H9 (cell line): ENCODE data around the gene SS18L1. TPM values are rescaled to one million over a fixed set of nuclear protein-coding genes. Genes with fewer than 3 reads are reported as not detected.

Experiments
- DNase-seq: peaks from one replicate; pipeline ENCODE4 v3.0.0-alpha.2; 2017
- H2AFZ ChIP-seq: one replicate; pipeline ENCODE4 v1.6.1; 2013; ENCODE audit warnings: mild to moderate bottlenecking, low read length, control low read depth, moderate library complexity
- H2AK5ac ChIP-seq: 2 replicates; pipeline ENCODE4 v1.6.1; 2013; ENCODE audit warnings: low read length, control low read depth, mixed read lengths; ENCODE audit not compliant: insufficient read length
- H2BK120ac ChIP-seq: one replicate; pipeline ENCODE4 v1.6.1; 2013; ENCODE audit warnings: low read depth, mild to moderate bottlenecking, low read length, control low read depth, inconsistent platforms; ENCODE audit not compliant: poor library complexity, severe bottlenecking
- H2BK12ac ChIP-seq: 2 replicates; pipeline ENCODE4 v1.6.1; 2013; ENCODE audit warnings: low read length, control low read depth, mixed read lengths, low read depth; ENCODE audit not compliant: insufficient read length
- H2BK15ac ChIP-seq: 2 replicates; pipeline ENCODE4 v1.6.1; 2013; ENCODE audit warnings: low read depth, low read length, control low read depth
- H2BK20ac ChIP-seq: one replicate; pipeline ENCODE4 v1.6.1; 2013; ENCODE audit warnings: low read depth, mild to moderate bottlenecking, low read length, control low read depth, inconsistent platforms; ENCODE audit not compliant: poor library complexity, severe bottlenecking
- H2BK5ac ChIP-seq: 2 replicates; pipeline ENCODE4 v1.6.1; 2013; ENCODE audit warnings: low read length, control low read depth, mixed read lengths; ENCODE audit not compliant: insufficient read length
- H3K14ac ChIP-seq: 2 replicates; pipeline ENCODE4 v1.6.1; 2013; ENCODE audit warnings: low read length, control low read depth; ENCODE audit not compliant: insufficient read depth
- H3K18ac ChIP-seq: 2 replicates; pipeline ENCODE4 v1.6.1; 2013; ENCODE audit warnings: low read depth, mild to moderate bottlenecking, mixed read lengths, low read length, control low read depth; ENCODE audit not compliant: insufficient read length
- H3K23ac ChIP-seq: 2 replicates; pipeline ENCODE4 v1.6.1; 2013; ENCODE audit warnings: low read length, control low read depth, mixed read lengths, low read depth; ENCODE audit not compliant: insufficient read length
- H3K23me2 ChIP-seq: 2 replicates; pipeline ENCODE4 v1.6.1; 2013; ENCODE audit warnings: low read depth, mild to moderate bottlenecking, mixed read lengths, low read length, control low read depth; ENCODE audit not compliant: insufficient read length, poor library complexity, severe bottlenecking
- H3K27ac ChIP-seq: 2 replicates; pipeline ENCODE4 v1.5.1; 2013; ENCODE audit warnings: low read length, control low read depth, mixed read lengths, low read depth; ENCODE audit not compliant: insufficient read length
- H3K27me3 ChIP-seq: 2 replicates; pipeline ENCODE4 v1.6.1; 2013; ENCODE audit warnings: low read length, control low read depth, inconsistent platforms; ENCODE audit not compliant: insufficient read depth
- H3K4ac ChIP-seq: 2 replicates; pipeline ENCODE4 v1.6.1; 2013; ENCODE audit warnings: low read depth, mild to moderate bottlenecking, control low read depth, inconsistent platforms, low read length, moderate library complexity
- H3K4me1 ChIP-seq: 2 replicates; pipeline ENCODE4 v1.6.1; 2013; ENCODE audit warnings: low read length, control low read depth, inconsistent platforms; ENCODE audit not compliant: insufficient read depth
- H3K4me2 ChIP-seq: 2 replicates; pipeline ENCODE4 v1.6.1; 2013; ENCODE audit warnings: low read length, control low read depth, mixed read lengths; ENCODE audit not compliant: insufficient read length, insufficient read depth
- H3K56ac ChIP-seq: 2 replicates; pipeline ENCODE4 v1.6.1; 2013; ENCODE audit warnings: low read depth, mild to moderate bottlenecking, mixed read lengths, low read length, control low read depth; ENCODE audit not compliant: insufficient read length
- H3K79me1 ChIP-seq: 2 replicates; pipeline ENCODE4 v1.6.1; 2013; ENCODE audit warnings: low read depth, mild to moderate bottlenecking, moderate library complexity, low read length, control low read depth, inconsistent platforms; ENCODE audit not compliant: insufficient read depth, poor library complexity, severe bottlenecking
- H3K79me2 ChIP-seq: 2 replicates; pipeline ENCODE4 v1.6.1; 2013; ENCODE audit warnings: low read length, control low read depth, inconsistent platforms; ENCODE audit not compliant: insufficient read depth
- H3K9ac ChIP-seq: 2 replicates; pipeline ENCODE4 v1.6.1; 2013; ENCODE audit warnings: low read length, control low read depth, mixed read lengths; ENCODE audit not compliant: insufficient read length; ENCODE audit errors: extremely low read depth
- H3K9me3 ChIP-seq: one replicate; pipeline ENCODE4 v1.6.1; 2013; ENCODE audit warnings: low read depth, low read length, inconsistent platforms; ENCODE audit not compliant: control insufficient read depth
- H3T11ph ChIP-seq: one replicate; pipeline ENCODE4 v1.6.1; 2013; ENCODE audit warnings: mild to moderate bottlenecking, low read length, control low read depth, inconsistent platforms
- H4K20me1 ChIP-seq: one replicate; pipeline ENCODE4 v1.6.1; 2013; ENCODE audit not compliant: control insufficient read depth, insufficient read length, insufficient read depth
- H4K5ac ChIP-seq: 2 replicates; pipeline ENCODE4 v1.6.1; 2013; ENCODE audit warnings: low read depth, mild to moderate bottlenecking, mixed read lengths, low read length, control low read depth; ENCODE audit not compliant: insufficient read length
- H4K8ac ChIP-seq: replicated peaks from 2 replicates; pipeline ENCODE4 v1.6.1; 2013; ENCODE audit warnings: low read length, control low read depth, mixed read lengths, low read depth; ENCODE audit not compliant: insufficient read length
- H4K91ac ChIP-seq: 2 replicates; pipeline ENCODE4 v1.6.1; 2013; ENCODE audit warnings: low read depth, mild to moderate bottlenecking, moderate library complexity, mixed read lengths, low read length, control low read depth; ENCODE audit not compliant: insufficient read length
- H3K27ac Mint-ChIP-seq, 3 experiments: 2 replicates in 2 of 3; 3 replicates in 1 of 3; pipeline ENCODE4 v1.8.0; 2020 to 2021; ENCODE audit warnings: mixed read lengths in 3 of 3, mild to moderate bottlenecking in 1 of 3, moderate library complexity in 1 of 3
- H3K27me3 Mint-ChIP-seq: 2 replicates; pipeline ENCODE4 v1.8.0; 2021; ENCODE audit warnings: low read depth, mild to moderate bottlenecking, moderate library complexity, mixed read lengths
- H3K36me3 Mint-ChIP-seq, 3 experiments: 2 replicates in 2 of 3; 3 replicates in 1 of 3; pipeline ENCODE4 v1.8.0; 2020 to 2021; ENCODE audit warnings: low read depth in 3 of 3, mixed read lengths in 3 of 3; ENCODE audit not compliant: insufficient read depth in 1 of 3
- H3K4me1 Mint-ChIP-seq, 2 experiments: 2 replicates each; pipeline ENCODE4 v1.8.0; 2020; ENCODE audit warnings: mixed read lengths in 2 of 2
- H3K4me3 Mint-ChIP-seq, 2 experiments: 2 replicates in 1 of 2; 3 replicates in 1 of 2; pipeline ENCODE4 v1.8.0; 2020 to 2021; ENCODE audit warnings: mild to moderate bottlenecking in 2 of 2, mixed read lengths in 2 of 2, moderate library complexity in 1 of 2
- H3K9me3 Mint-ChIP-seq, 2 experiments: 2 replicates in 1 of 2; 3 replicates in 1 of 2; pipeline ENCODE4 v1.8.0; 2020; ENCODE audit warnings: mild to moderate bottlenecking in 2 of 2, mixed read lengths in 2 of 2, moderate library complexity in 1 of 2
- WGBS: extraction: QIAGEN DNeasy Blood & Tissue Kit; methylation state at CpG from one replicate; pipeline ENCODE4 v1.1.7; 2013; ENCODE audit warnings: missing lambda C conversion rate, low lambda C conversion rate, mixed read lengths; ENCODE audit not compliant: insufficient read length; ENCODE audit errors: extremely low coverage; 5-methylcytosine and 5-hydroxymethylcytosine counted together
- total RNA-seq: library from RNA; stranded (reverse); gene quantifications from 2 replicates; pipeline ENCODE4 v1.2.1, GENCODE V29; 2021
- TF ChIP-seq, protein P1 (sequence below): fragments of 200-600 bp; sonication (generic); conservative IDR thresholded peaks from 3 replicates; pipeline ENCODE4 v1.8.0; 2021; ENCODE audit warnings: antibody characterized with exemption, mild to moderate bottlenecking

SS18L1 gene
- total RNA-seq, 1 experiment from 2014 or later = 22.2 TPM

GRCh38 chr20:62120365-62120762, 23.2 kb upstream of the SS18L1 start:
- H2BK120ac ChIP-seq = no peak overlapping the region
- no CpG with 5 or more reads among the region's 5 CpGs for WGBS

More at GRCh38 chr20:62120365-62120762, 23.2 kb upstream of the SS18L1 start:
- H3K56ac ChIP-seq = no peak overlapping the region
- TF ChIP-seq, protein P1, sequence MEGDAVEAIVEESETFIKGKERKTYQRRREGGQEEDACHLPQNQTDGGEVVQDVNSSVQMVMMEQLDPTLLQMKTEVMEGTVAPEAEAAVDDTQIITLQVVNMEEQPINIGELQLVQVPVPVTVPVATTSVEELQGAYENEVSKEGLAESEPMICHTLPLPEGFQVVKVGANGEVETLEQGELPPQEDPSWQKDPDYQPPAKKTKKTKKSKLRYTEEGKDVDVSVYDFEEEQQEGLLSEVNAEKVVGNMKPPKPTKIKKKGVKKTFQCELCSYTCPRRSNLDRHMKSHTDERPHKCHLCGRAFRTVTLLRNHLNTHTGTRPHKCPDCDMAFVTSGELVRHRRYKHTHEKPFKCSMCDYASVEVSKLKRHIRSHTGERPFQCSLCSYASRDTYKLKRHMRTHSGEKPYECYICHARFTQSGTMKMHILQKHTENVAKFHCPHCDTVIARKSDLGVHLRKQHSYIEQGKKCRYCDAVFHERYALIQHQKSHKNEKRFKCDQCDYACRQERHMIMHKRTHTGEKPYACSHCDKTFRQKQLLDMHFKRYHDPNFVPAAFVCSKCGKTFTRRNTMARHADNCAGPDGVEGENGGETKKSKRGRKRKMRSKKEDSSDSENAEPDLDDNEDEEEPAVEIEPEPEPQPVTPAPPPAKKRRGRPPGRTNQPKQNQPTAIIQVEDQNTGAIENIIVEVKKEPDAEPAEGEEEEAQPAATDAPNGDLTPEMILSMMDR = no peak
- no peak overlapping the region for H2BK12ac ChIP-seq
- no peaks in the 10 kb centered on the region for H3K9me3 Mint-ChIP-seq
- H3K4ac ChIP-seq = no peak overlapping the region
- H3K27me3 Mint-ChIP-seq = no peaks in the 10 kb centered on the region; the same call in none of the 2 replicates
- no peaks in the 10 kb centered on the region for H3K4me1 ChIP-seq
- peaks cover 4% of the 10 kb centered on the region for H3K23me2 ChIP-seq
- no peak overlapping the region for H2BK5ac ChIP-seq
- H4K5ac ChIP-seq = no peak overlapping the region
- H3K79me1 ChIP-seq = peaks cover 11% of the 10 kb centered on the region
- H3K14ac ChIP-seq = no peak overlapping the region
- H4K91ac ChIP-seq = no peak overlapping the region
- H3T11ph ChIP-seq = no peak overlapping the region
- peaks cover 9% of the 10 kb centered on the region; the same call in 1 of the 2 replicates for H3K79me2 ChIP-seq
- peaks cover 27 to 47% of the 10 kb centered on the region in 2 experiments for H3K4me1 Mint-ChIP-seq
- no peak overlapping the region for H4K8ac ChIP-seq
- no peak overlapping the region for H2AK5ac ChIP-seq
- no peak overlapping the region for H2BK15ac ChIP-seq
- H3K4me2 ChIP-seq = no peak overlapping the region
- H3K27ac Mint-ChIP-seq = no peak overlapping the region
- H3K23ac ChIP-seq = no peak overlapping the region
- no peak overlapping the region for H3K18ac ChIP-seq
- H4K20me1 ChIP-seq = no peaks in the 10 kb centered on the region
- H3K9ac ChIP-seq = no peak overlapping the region
- peak overlapping the region; percentile 15 to 86; a peak in 3 of 5 replicates for H3K4me3 Mint-ChIP-seq
- H3K36me3 Mint-ChIP-seq = peaks cover 14 to 18% (median 14%) of the 10 kb centered on the region in 3 experiments; a peak in 6 of 7 replicates
- H2AFZ ChIP-seq = no peak overlapping the region
- H3K27ac ChIP-seq = no peak overlapping the region
- DNase-seq = no peak
- H2BK20ac ChIP-seq = no peak overlapping the region
- no peaks in the 10 kb centered on the region for H3K27me3 ChIP-seq
- no peaks in the 10 kb centered on the region for H3K9me3 ChIP-seq
